Measurements from ENCODE around the gene CLDN6. TPM values are rescaled to one million over a fixed set of nuclear protein-coding genes. Genes with fewer than 3 reads are reported as not detected.

Gene CLDN6
- total RNA-seq, 1 experiment from 2014 or later: not detected

DNA sequence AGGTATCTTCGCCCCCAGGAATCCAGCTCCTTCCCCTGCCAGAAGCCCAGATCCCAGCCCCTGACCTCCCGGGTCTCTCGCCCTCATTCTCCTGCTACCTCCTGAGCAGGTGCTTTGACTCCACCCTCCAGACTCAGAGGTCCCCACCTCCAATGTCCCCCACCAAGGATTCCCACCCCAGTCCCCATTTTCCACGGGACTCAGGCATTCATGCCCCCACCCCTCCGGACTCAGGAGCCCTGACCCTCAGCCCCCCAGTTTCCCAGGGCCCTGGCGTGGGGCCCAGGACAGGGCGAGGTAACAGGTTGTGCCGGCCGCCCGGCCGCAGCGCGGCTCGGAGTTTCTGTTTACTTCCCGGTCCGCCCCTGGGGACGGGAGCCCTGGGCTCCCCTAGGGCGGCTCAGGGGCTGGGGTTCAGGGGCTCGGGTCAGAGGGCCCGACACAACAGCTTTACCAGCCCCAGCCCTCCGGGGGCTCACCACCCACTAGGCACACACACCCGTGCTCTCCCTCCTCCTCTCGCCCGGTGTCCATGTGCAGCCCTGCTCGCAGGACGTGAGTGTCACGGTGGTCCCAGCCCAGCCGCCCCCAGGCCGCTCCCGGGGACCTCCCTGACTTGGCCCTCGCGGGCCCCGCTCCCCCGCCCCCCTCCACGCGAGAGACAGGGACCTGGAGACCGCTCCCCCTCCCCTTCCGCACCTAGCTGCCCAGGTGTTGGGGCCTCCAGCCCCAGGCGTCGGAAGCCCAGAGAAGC, 18.2 kb upstream of the CLDN6 start:
- ChIA-PET POLR2A (interaction anchor here (0.6 to 1.9 kb wide), 5 partner anchors 14 to 786 kb away, joined by 3 to 9 read pairs (median 4); partner anchors contain the start of genes HCFC1R1 and TNFRSF12A), CTCF (interaction anchor here (0.5 to 0.9 kb wide), 3 partner anchors 9 to 254 kb away, joined by 3 read pairs; no protein-coding TSS in a partner anchor)
- Mint-ChIP-seq H3K27me3 (ENCODE audit: insufficient read depth, unreplicated experiment) (peaks cover 64% of the 10 kb centered on the region), H3K27ac (ENCODE audit: low read depth, unreplicated experiment) (no peak overlapping the region), H3K36me3 (ENCODE audit: insufficient read depth, unreplicated experiment) (no peaks in the 10 kb centered on the region), H3K4me3 (ENCODE audit: unreplicated experiment) (no peak overlapping the region), H3K9me3 (ENCODE audit: unreplicated experiment) (no peaks in the 10 kb centered on the region), H3K4me1 (ENCODE audit: insufficient read depth, unreplicated experiment) (no peaks in the 10 kb centered on the region)
- DNase-seq (ENCODE audit: unreplicated experiment): no peak
- intact Hi-C loops (cut with micrococcal nuclease): no loop called here
- TF ChIP-seq, protein P1, sequence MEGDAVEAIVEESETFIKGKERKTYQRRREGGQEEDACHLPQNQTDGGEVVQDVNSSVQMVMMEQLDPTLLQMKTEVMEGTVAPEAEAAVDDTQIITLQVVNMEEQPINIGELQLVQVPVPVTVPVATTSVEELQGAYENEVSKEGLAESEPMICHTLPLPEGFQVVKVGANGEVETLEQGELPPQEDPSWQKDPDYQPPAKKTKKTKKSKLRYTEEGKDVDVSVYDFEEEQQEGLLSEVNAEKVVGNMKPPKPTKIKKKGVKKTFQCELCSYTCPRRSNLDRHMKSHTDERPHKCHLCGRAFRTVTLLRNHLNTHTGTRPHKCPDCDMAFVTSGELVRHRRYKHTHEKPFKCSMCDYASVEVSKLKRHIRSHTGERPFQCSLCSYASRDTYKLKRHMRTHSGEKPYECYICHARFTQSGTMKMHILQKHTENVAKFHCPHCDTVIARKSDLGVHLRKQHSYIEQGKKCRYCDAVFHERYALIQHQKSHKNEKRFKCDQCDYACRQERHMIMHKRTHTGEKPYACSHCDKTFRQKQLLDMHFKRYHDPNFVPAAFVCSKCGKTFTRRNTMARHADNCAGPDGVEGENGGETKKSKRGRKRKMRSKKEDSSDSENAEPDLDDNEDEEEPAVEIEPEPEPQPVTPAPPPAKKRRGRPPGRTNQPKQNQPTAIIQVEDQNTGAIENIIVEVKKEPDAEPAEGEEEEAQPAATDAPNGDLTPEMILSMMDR (IDR thresholded peaks at IDR 0.05; ENCODE audit: unreplicated experiment): no peak
- no TSS peak for BruUV-seq (replicated peaks)

DNA sequence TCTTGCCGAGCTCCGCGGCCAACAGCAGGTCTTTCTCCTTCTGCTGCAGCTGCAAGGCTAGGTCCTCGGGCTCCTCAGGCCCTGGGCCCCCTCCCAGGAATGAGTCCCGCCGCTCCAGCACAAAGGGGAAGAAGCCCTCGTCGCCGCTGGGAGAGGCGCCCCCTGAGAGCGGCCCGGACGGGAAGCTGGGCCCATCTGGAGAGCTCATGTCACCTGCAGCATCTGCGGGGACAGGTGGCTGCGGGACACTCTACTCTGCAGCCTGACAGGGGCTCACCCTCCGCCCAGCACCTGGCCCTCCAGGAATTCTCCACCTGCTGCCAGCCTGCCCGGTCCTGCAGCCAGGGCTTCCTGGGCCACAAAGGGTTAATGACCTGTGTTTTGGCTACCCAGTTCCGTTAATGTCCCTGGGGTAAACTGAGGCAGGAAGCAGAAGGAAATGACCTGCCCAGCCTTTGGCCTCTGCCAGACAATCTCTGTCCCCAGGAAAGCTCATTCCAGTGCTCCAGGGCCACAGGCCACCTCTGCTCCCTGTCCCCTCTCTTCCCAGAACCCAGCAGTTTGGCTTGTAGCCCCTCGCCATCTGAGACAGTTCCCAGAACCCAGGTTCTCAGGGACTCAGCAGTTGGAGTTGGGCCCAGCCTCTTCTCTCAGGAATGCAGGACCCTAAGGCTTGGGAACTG, 17.4 kb upstream of the CLDN6 start:
- H3K4me1 Mint-ChIP-seq (ENCODE audit: insufficient read depth, unreplicated experiment): no peaks in the 10 kb centered on the region
- no peak overlapping the region for H3K4me3 Mint-ChIP-seq (ENCODE audit: unreplicated experiment)
- peaks cover 5% of the 10 kb centered on the region for H3K36me3 Mint-ChIP-seq (ENCODE audit: insufficient read depth, unreplicated experiment)
- H3K27ac Mint-ChIP-seq (ENCODE audit: low read depth, unreplicated experiment): no peak overlapping the region
- no peak for DNase-seq (ENCODE audit: unreplicated experiment)
- H3K9me3 Mint-ChIP-seq (ENCODE audit: unreplicated experiment): no peaks in the 10 kb centered on the region
- BruUV-seq (replicated peaks): no TSS peak
- TF ChIP-seq, protein P1 (IDR thresholded peaks at IDR 0.05; ENCODE audit: unreplicated experiment): no peak
- POLR2A ChIA-PET: interaction anchor here (0.6 to 1.9 kb wide), 5 partner anchors 13 to 134 kb away, joined by 3 to 9 read pairs (median 4); partner anchors contain the start of genes HCFC1R1 and TNFRSF12A
- peaks cover 64% of the 10 kb centered on the region for H3K27me3 Mint-ChIP-seq (ENCODE audit: insufficient read depth, unreplicated experiment)
- intact Hi-C loops (cut with micrococcal nuclease): no loop called here
- CTCF ChIA-PET: interaction anchor here (0.5 to 0.6 kb wide), 2 partner anchors 16 to 253 kb away, joined by 3 read pairs; no protein-coding TSS in a partner anchor

DNA sequence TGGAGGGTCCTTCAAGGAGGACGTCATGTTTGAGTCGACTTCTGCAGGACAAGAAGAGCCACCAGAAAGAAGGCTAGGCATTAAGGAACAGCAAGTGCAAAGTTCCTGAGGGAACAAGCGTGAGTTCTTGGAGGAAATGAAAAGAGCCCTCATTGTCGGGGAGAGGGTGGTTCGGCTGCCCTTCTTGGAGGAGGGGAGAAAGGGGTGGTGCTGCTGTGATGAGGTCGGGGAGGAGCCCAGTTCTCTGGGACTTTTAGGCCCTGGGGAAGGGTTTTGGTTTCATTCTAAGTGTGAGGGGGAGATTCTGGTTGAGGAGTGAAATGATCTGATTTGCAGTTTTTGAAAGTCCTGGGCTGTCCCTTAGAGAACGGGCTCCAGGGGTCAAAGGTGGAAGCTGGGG, 14.6 kb upstream of the CLDN6 start:
- Mint-ChIP-seq H3K4me3 (ENCODE audit: unreplicated experiment) (no peak overlapping the region), H3K36me3 (ENCODE audit: insufficient read depth, unreplicated experiment) (peaks cover 12% of the 10 kb centered on the region), H3K9me3 (ENCODE audit: unreplicated experiment) (no peaks in the 10 kb centered on the region), H3K27ac (ENCODE audit: low read depth, unreplicated experiment) (no peak overlapping the region), H3K27me3 (ENCODE audit: insufficient read depth, unreplicated experiment) (peaks cover 52% of the 10 kb centered on the region), H3K4me1 (ENCODE audit: insufficient read depth, unreplicated experiment) (no peaks in the 10 kb centered on the region)
- no TSS peak for BruUV-seq (replicated peaks)
- TF ChIP-seq, protein P1 (IDR thresholded peaks at IDR 0.05; ENCODE audit: unreplicated experiment): no peak
- CTCF ChIA-PET: interaction anchor here (0.6 to 8.3 kb wide), 13 partner anchors 9 to 336 kb away, joined by 3 to 121 read pairs (median 7); partner anchors contain the start of genes HCFC1R1 and TNFRSF12A
- DNase-seq (ENCODE audit: unreplicated experiment): no peak
- intact Hi-C loops (cut with micrococcal nuclease): no loop called here
- POLR2A ChIA-PET: interaction anchor here (0.7 to 1.4 kb wide), 2 partner anchors 16 to 125 kb away, joined by 3 to 5 read pairs; no protein-coding TSS in a partner anchor
